Lower leg skin (tissue), 4 donors: Measurements from ENCODE around the gene PTBP3. TPM values are rescaled to one million over a fixed set of nuclear protein-coding genes. Genes with fewer than 3 reads are reported as not detected.

Experiments
- DNase-seq, 2 donors: peaks; one replicate each; pipeline ENCODE4 v3.0.0-alpha.2; 2019; ENCODE audit warnings: low spot score in 2 of 2
- H3K4me3 ChIP-seq: fragments of 200-600 bp; sonication (generic); 2 replicates; pipeline ENCODE4 v1.5.1; 2017; ENCODE audit warnings: mild to moderate bottlenecking, low read depth; ENCODE audit not compliant: poor library complexity, severe bottlenecking
- POLR2A ChIP-seq, 2 donors: fragments of 450-650 bp; IDR thresholded peaks; one replicate each; pipeline ENCODE4 v1.6.1; 2016 to 2017; ENCODE audit warnings: antibody characterized with exemption in 2 of 2, mild to moderate bottlenecking in 1 of 2, moderate library complexity in 1 of 2
- WGBS, 2 donors: methylation state at CpG; one replicate each; pipeline ENCODE4 v1.1.5; 2018; 5-methylcytosine and 5-hydroxymethylcytosine counted together
- intact Hi-C: fragments of 100-400 bp; cut with DNase I; formaldehyde crosslinking; loops from one replicate; pipeline ENCODE4 v1.15.0; 2023; ENCODE audit warnings: low total_unique reads
- total RNA-seq, 4 donors: library from RNA; depleted of rRNA; stranded (reverse); fragments of >200 nt; gene quantifications; one replicate each; pipeline ENCODE4 v1.1.0, GENCODE V29; 2016
- TF ChIP-seq, protein P1 (sequence below), 3 donors: fragments of 450-650 bp; IDR thresholded peaks; one replicate each; pipeline ENCODE4 v1.5.1; 2016; ENCODE audit warnings: antibody characterized with exemption in 3 of 3, mild to moderate bottlenecking in 3 of 3, moderate library complexity in 2 of 3

PTBP3 gene
- total RNA-seq, 4 donors from 2014 or later = 82.5 to 201 (median 156) TPM

DNA sequence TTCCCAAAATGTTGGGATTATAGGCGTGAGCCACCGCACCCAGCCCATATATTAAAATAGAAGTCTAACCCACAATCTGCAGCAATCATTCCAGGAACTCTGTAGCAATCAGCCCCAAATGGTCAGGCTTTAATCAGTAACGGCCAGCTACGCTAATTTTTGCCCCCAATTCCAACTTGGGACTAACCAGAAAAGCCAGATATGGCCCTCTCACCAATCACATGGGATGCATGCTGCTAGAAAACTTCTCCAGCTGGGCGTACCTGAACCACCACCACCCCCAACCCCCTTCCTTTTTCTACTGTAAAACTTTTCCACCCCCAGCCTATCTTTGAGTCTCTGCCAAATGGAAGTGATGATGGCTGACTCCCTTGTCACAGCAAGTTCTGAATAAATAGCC is 162.5 kb downstream of the PTBP3 start:
- intact Hi-C loops = no loop called here
- 93 to 94% methylated on average over 5 of the region's 5 CpGs for WGBS, 2 donors
- no peak for DNase-seq
- TF ChIP-seq POLR2A (IDR thresholded peaks at IDR 0.05) = no peak
- TF ChIP-seq, protein P1, sequence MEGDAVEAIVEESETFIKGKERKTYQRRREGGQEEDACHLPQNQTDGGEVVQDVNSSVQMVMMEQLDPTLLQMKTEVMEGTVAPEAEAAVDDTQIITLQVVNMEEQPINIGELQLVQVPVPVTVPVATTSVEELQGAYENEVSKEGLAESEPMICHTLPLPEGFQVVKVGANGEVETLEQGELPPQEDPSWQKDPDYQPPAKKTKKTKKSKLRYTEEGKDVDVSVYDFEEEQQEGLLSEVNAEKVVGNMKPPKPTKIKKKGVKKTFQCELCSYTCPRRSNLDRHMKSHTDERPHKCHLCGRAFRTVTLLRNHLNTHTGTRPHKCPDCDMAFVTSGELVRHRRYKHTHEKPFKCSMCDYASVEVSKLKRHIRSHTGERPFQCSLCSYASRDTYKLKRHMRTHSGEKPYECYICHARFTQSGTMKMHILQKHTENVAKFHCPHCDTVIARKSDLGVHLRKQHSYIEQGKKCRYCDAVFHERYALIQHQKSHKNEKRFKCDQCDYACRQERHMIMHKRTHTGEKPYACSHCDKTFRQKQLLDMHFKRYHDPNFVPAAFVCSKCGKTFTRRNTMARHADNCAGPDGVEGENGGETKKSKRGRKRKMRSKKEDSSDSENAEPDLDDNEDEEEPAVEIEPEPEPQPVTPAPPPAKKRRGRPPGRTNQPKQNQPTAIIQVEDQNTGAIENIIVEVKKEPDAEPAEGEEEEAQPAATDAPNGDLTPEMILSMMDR (IDR thresholded peaks at IDR 0.05) = no peak
- H3K4me3 ChIP-seq = no peak overlapping the region

DNA sequence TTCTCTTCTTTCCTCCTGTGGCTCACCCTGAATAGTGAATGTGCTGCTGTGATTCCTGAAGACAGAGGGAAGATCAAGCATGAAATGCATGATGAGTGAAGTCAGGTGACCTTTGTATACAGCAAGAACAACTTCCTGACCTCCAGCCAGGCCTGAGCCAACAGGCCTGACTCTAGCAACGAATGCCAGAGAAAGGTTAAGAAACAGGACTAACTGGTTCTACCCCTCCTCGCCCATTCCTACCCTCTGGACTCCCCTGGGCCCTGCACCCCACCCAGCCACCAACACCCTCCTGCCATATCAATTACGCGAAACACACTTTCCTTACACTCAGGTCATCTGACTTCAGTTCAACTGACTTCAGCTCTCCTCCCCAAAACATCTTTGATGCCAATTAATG is 163.2 kb downstream of the PTBP3 start:
- no peak for TF ChIP-seq POLR2A (IDR thresholded peaks at IDR 0.05)
- TF ChIP-seq, protein P1 (IDR thresholded peaks at IDR 0.05) = no peak
- H3K4me3 ChIP-seq = no peak overlapping the region
- no peak for DNase-seq
- intact Hi-C loops = no loop called here
- 53 to 57% methylated on average over 4 of the region's 4 CpGs for whole genome bisulfite sequencing, 2 donors

DNA sequence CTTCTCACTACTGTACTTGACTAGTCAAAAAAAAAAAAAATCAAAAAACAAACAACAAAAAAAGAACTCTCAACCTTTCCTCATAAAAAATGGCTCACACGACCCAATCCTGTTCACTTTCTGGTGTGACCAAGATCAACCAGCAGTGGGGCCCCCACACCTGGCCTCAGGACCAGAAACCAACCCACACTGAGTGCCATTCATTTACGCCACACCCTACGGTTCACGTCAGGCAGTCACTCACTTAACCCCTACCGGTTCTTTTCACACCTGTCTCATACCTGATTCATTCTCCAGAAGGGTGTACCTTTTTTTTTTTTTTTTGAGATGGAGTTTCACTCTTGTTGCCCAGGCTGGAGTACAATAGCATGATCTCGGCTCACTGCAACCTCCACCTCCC is 164.1 kb downstream of the PTBP3 start:
- no peak for DNase-seq
- H3K4me3 ChIP-seq = no peak overlapping the region
- WGBS, 2 donors = 72 to 74% methylated on average over 6 of the region's 6 CpGs
- no peak for TF ChIP-seq POLR2A (IDR thresholded peaks at IDR 0.05)
- TF ChIP-seq, protein P1 (IDR thresholded peaks at IDR 0.05) = no peak
- intact Hi-C loops = no loop called here

DNA sequence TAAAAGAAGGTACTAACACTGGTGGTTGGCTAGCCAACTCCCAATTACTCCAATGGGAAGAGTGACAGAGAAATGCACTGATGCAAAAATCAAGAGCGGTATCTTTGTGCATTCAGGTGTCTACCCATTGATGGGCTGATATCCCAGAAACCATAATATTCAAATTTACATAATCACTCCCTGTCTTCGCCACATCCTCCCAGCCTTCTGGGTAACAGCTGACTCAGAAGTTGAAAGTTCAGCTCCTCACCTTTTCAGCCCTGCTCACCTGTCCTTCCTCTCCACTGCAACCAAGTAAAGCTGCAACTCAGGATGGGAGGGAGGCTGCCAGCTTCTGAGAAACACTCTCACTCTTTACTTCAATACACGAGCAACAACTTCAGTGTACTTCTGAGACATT is 165.2 kb downstream of the PTBP3 start:
- WGBS, 2 donors = 57 to 62% methylated on average over 3 of the region's 3 CpGs
- no peak for TF ChIP-seq POLR2A (IDR thresholded peaks at IDR 0.05)
- no peak for DNase-seq
- H3K4me3 ChIP-seq = no peak overlapping the region
- intact Hi-C loops = no loop called here

Other genes starting within 250 kb of the PTBP3 start
- gene SUSD1, start 158.3 kb downstream of the PTBP3 start, total RNA-seq = 1 to 10 TPM; 2.6 to 6.2 (median 3.4) TPM
- gene HSDL2, start 46.5 kb upstream of the PTBP3 start, total RNA-seq = 10 to 100 TPM; 26.7 to 52.8 (median 50.2) TPM
- gene KIAA1958, start 153.2 kb upstream of the PTBP3 start, total RNA-seq = 10 to 100 TPM in 1 of 4 donors, 1 to 10 TPM in 3; 5.7 to 11.1 (median 6.8) TPM